ENCODE measurements around the gene CCDC183.
"Not testable (repeated sequence)": the region's sequence is repeated elsewhere in the genome, so short reads cannot be mapped to it uniquely, and the experiment has no call there.

The CCDC183 gene

GRCh38 chr9:136796238-136796774, at the start of gene CCDC183:
CCDC183 (plus strand) TSS chr9:136796338; CDS start chr9:136796398, 60 bp downstream.
- no peak for DNase-seq (ENCODE audit: low spot score)

DNA sequence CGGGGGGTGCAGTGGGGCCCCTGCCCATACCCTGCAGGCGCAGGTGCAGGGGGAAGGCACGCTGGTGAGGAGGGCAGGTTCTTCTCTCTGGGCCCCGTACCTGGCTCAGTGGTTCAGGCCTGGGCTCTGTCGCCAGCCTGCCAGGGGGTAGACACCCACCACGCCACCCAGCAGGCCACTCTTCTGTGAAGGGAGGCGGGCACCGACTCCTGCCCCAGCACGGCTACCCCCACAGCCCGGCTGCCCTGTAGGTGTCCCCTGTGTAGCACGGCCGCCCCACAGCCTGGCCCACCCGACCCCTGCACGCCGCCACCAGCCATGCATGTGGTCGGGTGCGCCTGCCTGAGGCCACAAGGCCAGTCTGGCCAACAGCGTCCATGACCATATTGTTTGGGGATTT, 49.5 kb upstream of the CCDC183 start:
- DNase-seq (ENCODE audit: low spot score): no peak

- DNase-seq (ENCODE audit: low spot score): no peak
Observed at GRCh38 chr9:136747161-136748060, 48.7 kb upstream of the CCDC183 start.

DNA sequence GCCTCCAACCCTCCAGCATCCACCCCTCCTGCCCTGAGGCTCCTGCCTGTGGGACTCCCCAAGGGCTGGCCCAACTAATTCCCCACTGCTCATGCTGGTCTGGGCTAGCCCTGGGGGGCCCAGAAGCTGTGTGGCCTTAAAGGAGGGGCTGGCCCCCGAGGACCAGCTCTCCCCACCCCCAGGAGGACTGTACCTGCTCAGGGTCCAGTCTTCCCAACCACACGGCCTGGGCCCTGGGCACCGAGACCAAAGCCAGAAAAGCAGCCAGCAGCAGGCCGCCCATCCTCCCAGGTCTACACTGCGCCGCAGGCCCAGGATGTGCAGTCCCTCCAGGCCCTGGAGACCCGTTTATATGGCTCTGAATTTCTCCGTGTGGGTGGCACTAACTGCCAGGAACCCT, 47.9 kb upstream of the CCDC183 start, which contains the start of gene LCN6:
TSS of gene LCN6 (minus strand) at position 325 of the 400 bp plus-strand sequence. CDS start at position 283, 42 bp downstream.
- no peak for DNase-seq (ENCODE audit: low spot score)

DNA sequence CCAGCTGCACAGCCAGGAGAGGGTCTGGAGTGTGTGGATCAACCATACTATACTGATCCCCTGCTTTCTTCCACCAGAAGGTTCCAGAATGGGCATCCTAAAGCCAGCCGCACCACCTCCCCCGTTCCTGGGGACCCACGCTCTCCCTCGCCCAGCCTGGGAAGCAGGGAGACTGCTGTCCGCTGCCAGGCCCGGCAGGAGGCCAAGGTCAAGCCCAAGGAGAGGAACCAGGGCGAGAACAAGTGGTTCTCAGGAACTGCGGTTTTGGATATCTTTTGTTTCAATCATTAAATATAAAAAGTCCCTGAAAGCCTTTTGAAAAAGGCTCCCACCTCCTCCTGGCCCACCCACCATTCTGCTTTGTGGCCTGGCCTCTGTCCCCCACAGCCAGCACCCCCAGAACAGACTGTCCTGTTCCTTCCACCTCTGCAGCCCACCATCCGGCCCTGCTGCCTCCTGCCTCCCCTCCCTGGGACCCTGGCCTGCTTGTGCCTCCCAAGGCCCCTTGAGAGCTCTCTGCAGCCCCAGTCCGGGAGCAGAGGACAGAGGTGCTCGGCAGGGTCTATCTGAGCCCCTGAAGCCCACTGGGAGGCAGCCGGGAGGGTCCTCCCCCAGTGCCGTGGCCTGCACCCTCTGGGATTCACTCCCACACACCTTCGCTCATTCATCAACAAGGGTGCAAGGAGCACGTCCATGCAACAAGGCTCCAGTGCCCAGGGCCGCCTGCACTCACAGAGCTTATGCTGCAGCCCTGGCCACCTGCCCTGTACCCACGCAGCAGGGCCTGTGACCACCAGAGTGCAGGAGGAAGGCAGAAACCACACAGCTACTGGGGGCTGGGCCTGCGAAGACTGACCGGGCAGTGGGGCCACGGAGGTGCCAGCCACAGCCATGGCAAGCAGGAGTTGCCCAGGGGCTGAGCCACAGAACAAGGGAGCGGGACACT, 47.2 kb upstream of the CCDC183 start:
- no peak for DNase-seq (ENCODE audit: low spot score)

DNA sequence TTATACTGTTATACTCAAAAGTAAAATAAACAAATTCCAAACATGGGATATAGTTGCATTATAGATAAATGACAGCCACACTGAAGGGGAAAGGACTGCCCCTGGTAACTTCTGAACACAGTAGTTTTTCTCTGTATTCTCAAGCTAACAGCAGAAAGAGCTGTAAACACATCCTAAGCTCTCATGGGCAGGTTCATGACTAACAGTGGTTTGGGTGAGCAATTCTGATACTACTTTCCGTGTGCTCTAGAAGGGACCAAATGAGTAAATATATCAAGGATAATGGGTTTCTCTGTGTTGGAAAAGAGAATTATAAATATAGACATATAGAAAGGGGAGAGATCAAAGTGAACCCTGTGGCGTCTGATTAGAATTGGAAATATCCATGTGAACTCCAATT, 45.6 kb upstream of the CCDC183 start:
- DNase-seq (ENCODE audit: low spot score): no peak

GRCh38 chr9:136751244-136751643, 44.9 kb upstream of the CCDC183 start:
- no peak for DNase-seq (ENCODE audit: low spot score)

GRCh38 chr9:136751814-136752213, 44.3 kb upstream of the CCDC183 start:
- DNase-seq (ENCODE audit: low spot score): no peak

DNA sequence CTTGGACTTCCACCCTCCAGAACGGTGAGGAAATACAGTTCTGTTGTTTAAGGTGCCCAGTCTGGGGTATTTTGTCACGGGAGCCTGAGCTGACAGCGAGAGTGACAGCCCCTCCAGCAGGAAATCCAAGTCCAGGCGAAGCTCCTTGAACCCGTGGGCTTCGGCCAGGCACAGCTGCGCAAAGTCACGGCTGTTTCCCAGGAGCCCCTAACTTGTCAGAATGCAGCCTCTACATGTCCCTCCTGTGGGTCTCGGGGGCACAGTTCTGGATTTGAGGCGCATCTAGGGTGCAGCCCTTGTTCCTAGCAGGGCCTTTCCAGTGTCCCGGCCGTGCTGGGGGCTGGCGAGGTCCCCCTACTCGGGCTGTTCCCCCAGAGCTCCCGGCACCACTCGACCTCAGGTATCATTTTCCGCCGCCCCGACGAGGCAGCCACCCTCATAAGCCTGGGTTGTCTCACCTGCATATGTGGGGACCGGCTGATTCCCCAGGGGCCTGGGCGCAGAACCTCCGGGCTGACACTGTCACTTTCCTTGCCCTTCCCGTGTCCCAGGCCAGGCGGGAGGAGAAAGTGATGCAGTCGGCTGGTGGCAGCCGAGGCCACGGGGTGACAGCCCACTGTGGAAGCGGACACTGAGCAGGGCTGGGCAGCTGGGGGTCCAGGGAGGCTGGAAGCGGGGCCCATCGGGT, 42.6 kb upstream of the CCDC183 start:
- DNase-seq (ENCODE audit: low spot score): no peak

GRCh38 chr9:136754059-136754572, 42.0 kb upstream of the CCDC183 start:
- no peak for DNase-seq (ENCODE audit: low spot score)

GRCh38 chr9:136754626-136755301, 41.4 kb upstream of the CCDC183 start:
- no peak for DNase-seq (ENCODE audit: low spot score)

DNA sequence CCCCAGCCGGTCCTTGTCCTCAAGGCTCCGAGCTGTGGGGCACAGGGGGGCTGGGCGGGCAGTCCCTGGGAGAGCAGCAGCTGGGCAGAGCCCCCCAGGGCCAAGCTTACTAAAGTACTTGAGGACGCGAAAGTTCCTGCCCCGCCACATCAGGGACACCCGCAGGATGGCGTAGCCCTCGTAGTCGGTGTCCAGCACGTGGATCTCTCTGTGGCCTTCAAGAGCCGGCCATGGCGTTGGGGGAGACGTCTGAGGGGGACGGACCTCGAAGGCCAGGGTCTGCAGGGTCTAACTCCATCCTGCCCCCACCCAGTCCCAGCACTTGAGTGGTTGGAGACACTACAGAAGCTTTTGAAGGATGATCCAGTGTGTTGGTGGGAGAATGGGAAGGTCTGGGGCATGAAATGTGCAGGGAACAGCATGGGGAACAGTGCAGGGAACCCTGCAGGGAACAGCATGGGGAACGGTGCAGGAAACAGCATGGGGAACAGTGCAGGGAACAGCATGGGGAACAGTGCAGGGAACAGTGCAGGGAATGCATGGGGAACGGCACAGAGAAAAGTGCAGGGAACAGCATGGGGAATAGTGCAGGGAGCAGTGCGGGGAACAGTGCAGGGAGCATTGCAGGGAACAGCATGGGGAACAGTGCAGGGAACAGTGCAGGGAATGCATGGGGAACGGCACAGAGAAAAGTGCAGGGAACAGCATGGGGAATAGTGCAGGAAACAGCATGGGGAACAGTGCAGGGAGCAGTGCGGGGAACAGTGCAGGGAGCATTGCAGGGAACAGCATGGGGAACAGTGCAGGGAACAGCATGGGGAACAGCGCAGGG, 40.6 kb upstream of the CCDC183 start:
- not testable (repeated sequence) for DNase-seq (ENCODE audit: low spot score)

GRCh38 chr9:136756134-136756438, 40.1 kb upstream of the CCDC183 start:
- no peak for DNase-seq (ENCODE audit: low spot score)

DNA sequence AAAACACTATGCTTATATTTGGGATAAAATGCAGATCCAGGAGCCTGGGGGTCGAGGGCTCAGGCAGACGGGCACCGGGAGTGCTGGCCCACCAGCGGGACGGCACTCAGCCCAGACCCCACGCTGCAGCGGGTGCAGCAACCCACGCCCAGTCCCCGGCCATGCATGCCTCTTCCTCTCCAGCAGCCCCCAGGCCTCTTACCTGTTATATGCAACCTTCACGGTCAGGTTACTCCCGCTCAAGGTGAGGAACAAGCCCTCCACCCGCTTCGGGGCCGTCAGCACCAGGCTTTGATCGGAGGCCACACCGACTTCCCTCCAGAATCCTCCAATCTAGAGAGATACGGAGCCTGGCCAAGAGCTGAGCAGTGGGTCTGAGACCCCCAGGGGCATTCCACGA, 39.3 kb upstream of the CCDC183 start:
- no peak for DNase-seq (ENCODE audit: low spot score)

- no peak for DNase-seq (ENCODE audit: low spot score)
Observed at GRCh38 chr9:136757328-136757727, 38.8 kb upstream of the CCDC183 start.

DNA sequence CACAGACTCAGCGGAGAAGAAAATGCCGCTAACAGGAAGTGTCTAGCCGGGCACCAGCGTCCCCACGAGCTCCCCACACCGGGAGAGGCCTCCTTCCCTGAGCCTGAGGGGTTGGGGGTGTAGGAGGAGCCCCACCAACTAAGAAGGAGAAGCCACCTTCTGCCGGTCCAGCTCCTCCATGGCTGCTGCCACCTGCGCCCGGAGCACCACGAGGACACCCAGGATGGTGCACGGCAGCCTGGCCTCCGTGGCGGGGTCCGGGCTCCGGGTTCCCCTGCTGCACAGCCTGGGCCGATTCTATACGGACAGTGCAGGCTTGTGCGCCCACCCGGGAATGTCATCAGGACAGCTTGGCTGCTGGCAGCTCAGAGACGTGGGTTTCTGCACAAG, 38.4 kb upstream of the CCDC183 start:
- no peak for DNase-seq (ENCODE audit: low spot score)

DNA sequence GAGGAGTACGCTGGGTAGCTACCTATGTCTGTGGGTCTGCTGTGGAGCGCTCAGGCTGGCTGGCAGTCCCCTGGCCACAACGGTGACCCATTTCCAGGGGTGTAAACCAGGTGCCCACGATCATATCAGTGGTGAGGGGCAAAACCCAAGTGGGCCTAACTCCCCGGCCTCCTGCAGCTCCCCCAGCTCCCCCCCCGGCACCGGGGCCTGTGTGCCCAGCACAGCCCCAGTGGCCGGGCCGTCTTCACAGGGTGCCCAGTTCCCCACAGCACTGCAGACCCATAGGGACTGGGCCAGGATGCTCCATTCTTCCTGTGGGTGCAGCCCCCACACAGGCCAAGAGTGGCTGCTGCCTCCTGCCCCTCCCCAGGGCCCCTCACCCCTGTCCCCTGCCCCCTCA, 37.1 kb upstream of the CCDC183 start:
- no peak for DNase-seq (ENCODE audit: low spot score)

DNA sequence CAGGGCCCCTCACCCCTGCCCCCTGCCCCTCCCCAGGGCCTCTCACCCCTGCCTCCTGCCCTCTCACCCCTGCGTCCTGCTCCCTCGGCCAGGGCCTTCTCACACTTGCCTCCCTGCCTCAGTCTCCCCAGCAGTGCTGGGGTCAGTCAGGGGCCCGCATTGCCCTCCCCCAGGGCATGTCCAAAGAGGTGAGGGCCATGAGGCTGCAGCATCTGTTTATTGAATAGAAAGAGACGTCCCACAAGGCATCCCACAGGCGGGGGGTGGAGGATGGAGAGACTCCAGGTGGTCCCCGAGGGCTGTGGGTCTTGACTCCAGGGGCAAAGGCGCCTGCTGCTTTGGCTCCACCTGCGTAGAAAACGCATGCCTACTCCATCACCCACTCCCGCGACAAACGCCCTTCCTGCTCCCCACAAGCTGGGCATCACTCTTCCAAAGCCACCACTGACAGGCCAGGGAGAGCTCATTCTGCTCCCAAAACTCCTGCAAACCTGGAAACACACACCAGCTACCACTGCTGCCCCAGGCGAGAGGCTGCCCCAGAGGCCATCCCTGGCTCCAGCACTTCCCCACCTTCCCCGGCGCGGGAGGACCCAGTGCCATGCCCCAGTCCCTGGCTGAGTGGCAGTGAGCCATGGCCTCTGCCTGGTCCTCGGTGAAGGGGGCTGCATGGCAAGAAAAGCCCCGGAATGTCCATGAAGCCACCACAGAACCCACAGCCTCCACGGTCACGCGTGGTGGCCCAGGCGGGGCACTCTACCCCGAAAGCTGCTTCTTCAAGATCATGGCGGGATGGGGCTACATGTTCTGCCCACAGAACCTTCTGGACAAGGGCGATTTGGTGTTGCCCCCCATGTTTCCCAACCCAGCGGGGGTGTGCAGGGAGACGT, 36.5 kb upstream of the CCDC183 start:
- no peak for DNase-seq (ENCODE audit: low spot score)

- DNase-seq (ENCODE audit: low spot score): no peak
Observed at GRCh38 chr9:136760424-136760823, 35.7 kb upstream of the CCDC183 start.
